Astrocyte (in vitro differentiated cells and primary cell): ENCODE measurements around the gene CPA4. TPM values are rescaled to one million over a fixed set of nuclear protein-coding genes. Genes with fewer than 3 reads are reported as not detected.

Experiments
- DNase-seq: peaks from one replicate; pipeline ENCODE4 v3.0.0-alpha.2; 2010; ENCODE audit warnings: low read depth
- FAIRE-seq: peaks from 2 replicates; lab custom pipeline; 2011; peaks lifted over from hg19 to GRCh38; lab: Jason Lieb, UNC
- H2AFZ ChIP-seq: 2 replicates; pipeline ENCODE4 v1.6.0; 2012; ENCODE audit warnings: low read depth, low read length, inconsistent platforms
- H3K27ac ChIP-seq: 2 replicates; pipeline ENCODE4 v1.5.1; 2011; ENCODE audit warnings: low read depth, low read length, inconsistent platforms
- H3K27me3 ChIP-seq: 2 replicates; pipeline ENCODE4 v1.6.0; 2011; ENCODE audit warnings: low read length, inconsistent platforms; ENCODE audit not compliant: insufficient read depth
- H3K36me3 ChIP-seq: 2 replicates; pipeline ENCODE4 v1.5.1; 2011; ENCODE audit warnings: low read length, inconsistent platforms; ENCODE audit not compliant: insufficient read depth
- H3K4me1 ChIP-seq: 2 replicates; pipeline ENCODE4 v1.5.1; 2011; ENCODE audit warnings: low read length, inconsistent platforms; ENCODE audit not compliant: insufficient read depth
- H3K4me2 ChIP-seq: 2 replicates; pipeline ENCODE4 v1.6.0; 2012; ENCODE audit warnings: low read length, inconsistent platforms
- H3K4me3 ChIP-seq: 2 replicates; pipeline ENCODE4 v1.5.1; 2011; ENCODE audit warnings: low read depth, mild to moderate bottlenecking, low read length, inconsistent platforms; ENCODE audit not compliant: insufficient read depth
- H3K79me2 ChIP-seq: 2 replicates; pipeline ENCODE4 v1.6.0; 2012; ENCODE audit warnings: mild to moderate bottlenecking, low read length, inconsistent platforms; ENCODE audit not compliant: insufficient read depth
- H3K9ac ChIP-seq: 2 replicates; pipeline ENCODE4 v1.6.0; 2012; ENCODE audit warnings: mild to moderate bottlenecking, low read length, inconsistent platforms
- H3K9me3 ChIP-seq: 2 replicates; pipeline ENCODE4 v1.5.1; 2012; ENCODE audit warnings: low read depth, mild to moderate bottlenecking, low read length, inconsistent platforms; ENCODE audit not compliant: insufficient read depth
- H4K20me1 ChIP-seq: 2 replicates; pipeline ENCODE4 v1.6.0; 2012; ENCODE audit warnings: low read length, inconsistent platforms; ENCODE audit not compliant: insufficient read depth
- H3K27ac Mint-ChIP-seq: one replicate; pipeline ENCODE4 v1.8.0; 2021; ENCODE audit warnings: mild to moderate bottlenecking, mixed read lengths; ENCODE audit not compliant: unreplicated experiment
- H3K27me3 Mint-ChIP-seq: one replicate; pipeline ENCODE4 v1.8.0; 2021; ENCODE audit warnings: low read depth, mixed read lengths; ENCODE audit not compliant: unreplicated experiment
- H3K36me3 Mint-ChIP-seq: one replicate; pipeline ENCODE4 v1.8.0; 2021; ENCODE audit warnings: low read depth, mixed read lengths; ENCODE audit not compliant: unreplicated experiment
- H3K4me1 Mint-ChIP-seq: one replicate; pipeline ENCODE4 v1.8.0; 2021; ENCODE audit warnings: low read depth, mixed read lengths; ENCODE audit not compliant: unreplicated experiment
- H3K4me3 Mint-ChIP-seq: one replicate; pipeline ENCODE4 v1.8.0; 2021; ENCODE audit warnings: mild to moderate bottlenecking, moderate library complexity, mixed read lengths; ENCODE audit not compliant: unreplicated experiment
- H3K9me3 Mint-ChIP-seq: one replicate; pipeline ENCODE4 v1.8.0; 2021; ENCODE audit warnings: mild to moderate bottlenecking, mixed read lengths; ENCODE audit not compliant: unreplicated experiment
- EZH2 ChIP-seq: IDR thresholded peaks from 2 replicates; pipeline ENCODE4 v1.6.1; 2012; ENCODE audit warnings: mild to moderate bottlenecking, low read length, inconsistent platforms; ENCODE audit not compliant: insufficient read depth
- total RNA-seq: library from RNA; stranded (reverse); gene quantifications from 2 replicates; pipeline ENCODE4 v1.2.1, GENCODE V29; 2021
- TF ChIP-seq, protein P1 (sequence below): IDR thresholded peaks from 2 replicates; pipeline ENCODE4 v1.5.1; 2011; ENCODE audit warnings: low read depth, mild to moderate bottlenecking, inconsistent platforms, low read length, moderate library complexity; ENCODE audit not compliant: insufficient read depth

Gene CPA4
- total RNA-seq, 1 donor from 2014 or later, result 111 TPM

DNA sequence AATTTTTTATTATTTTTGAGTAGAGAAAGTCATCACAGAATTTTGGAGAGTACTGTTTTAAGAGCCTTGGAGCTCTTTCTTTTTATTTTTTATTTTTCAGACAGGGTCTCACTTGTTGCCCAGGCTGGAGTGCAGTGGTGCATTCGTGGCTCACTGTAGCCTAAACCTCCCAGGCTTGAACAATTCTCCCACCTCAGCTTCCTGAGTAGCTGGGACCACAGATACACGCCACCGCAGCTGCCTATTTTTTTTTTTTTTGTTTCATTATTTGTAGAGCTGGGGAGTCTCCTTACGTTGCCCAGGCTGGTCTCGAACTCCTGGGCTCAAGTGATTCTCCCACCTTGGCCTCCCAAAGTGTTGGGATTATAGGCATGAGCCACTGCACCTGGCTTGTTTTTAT, 10.6 kb downstream of the CPA4 start:
- Histone ChIP-seq H3K9me3 (no peaks in the 10 kb centered on the region), H3K4me3 (no peak overlapping the region), H3K4me2 (no peak overlapping the region), H3K27ac (no peak overlapping the region), H3K27me3 (no peaks in the 10 kb centered on the region), H3K9ac (no peak overlapping the region), H3K79me2 (no peaks in the 10 kb centered on the region), H3K36me3 (peaks cover 62% of the 10 kb centered on the region), H3K4me1 (no peaks in the 10 kb centered on the region), H2AFZ (no peak overlapping the region), H4K20me1 (no peaks in the 10 kb centered on the region)
- Mint-ChIP-seq H3K4me3 (no peak overlapping the region), H3K36me3 (peaks cover 34% of the 10 kb centered on the region), H3K9me3 (peaks cover 3% of the 10 kb centered on the region), H3K27ac (no peak overlapping the region), H3K27me3 (no peaks in the 10 kb centered on the region), H3K4me1 (no peaks in the 10 kb centered on the region)
- no peak for TF ChIP-seq EZH2
- TF ChIP-seq, protein P1, sequence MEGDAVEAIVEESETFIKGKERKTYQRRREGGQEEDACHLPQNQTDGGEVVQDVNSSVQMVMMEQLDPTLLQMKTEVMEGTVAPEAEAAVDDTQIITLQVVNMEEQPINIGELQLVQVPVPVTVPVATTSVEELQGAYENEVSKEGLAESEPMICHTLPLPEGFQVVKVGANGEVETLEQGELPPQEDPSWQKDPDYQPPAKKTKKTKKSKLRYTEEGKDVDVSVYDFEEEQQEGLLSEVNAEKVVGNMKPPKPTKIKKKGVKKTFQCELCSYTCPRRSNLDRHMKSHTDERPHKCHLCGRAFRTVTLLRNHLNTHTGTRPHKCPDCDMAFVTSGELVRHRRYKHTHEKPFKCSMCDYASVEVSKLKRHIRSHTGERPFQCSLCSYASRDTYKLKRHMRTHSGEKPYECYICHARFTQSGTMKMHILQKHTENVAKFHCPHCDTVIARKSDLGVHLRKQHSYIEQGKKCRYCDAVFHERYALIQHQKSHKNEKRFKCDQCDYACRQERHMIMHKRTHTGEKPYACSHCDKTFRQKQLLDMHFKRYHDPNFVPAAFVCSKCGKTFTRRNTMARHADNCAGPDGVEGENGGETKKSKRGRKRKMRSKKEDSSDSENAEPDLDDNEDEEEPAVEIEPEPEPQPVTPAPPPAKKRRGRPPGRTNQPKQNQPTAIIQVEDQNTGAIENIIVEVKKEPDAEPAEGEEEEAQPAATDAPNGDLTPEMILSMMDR, result no peak
- no peak for FAIRE-seq
- no peak for DNase-seq

DNA sequence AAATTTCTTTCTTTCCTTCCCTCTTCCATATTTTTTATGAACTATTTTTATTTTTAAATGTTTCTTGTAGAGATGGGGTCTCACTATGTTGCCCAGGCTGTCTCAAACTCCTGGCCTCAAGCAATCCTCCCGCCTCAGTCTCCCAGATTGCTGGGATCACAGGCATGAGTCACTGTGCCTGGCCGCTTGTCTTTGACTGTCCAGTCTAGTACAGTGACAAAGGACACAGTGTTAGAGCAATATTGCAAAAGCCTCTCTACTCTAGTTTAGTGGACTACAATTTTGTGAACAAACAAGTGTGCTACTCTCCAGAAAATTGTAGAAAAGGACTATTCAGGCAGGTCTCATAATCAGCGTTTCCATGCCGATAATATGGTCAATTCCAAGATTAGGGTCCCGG, 11.0 kb downstream of the CPA4 start:
- no peak overlapping the region for H3K4me2 ChIP-seq
- H3K4me3 Mint-ChIP-seq, result no peak overlapping the region
- no peak overlapping the region for H3K9ac ChIP-seq
- no peak overlapping the region for H3K27ac ChIP-seq
- no peaks in the 10 kb centered on the region for H3K4me1 Mint-ChIP-seq
- no peaks in the 10 kb centered on the region for H3K27me3 ChIP-seq
- H4K20me1 ChIP-seq, result no peaks in the 10 kb centered on the region
- no peaks in the 10 kb centered on the region for H3K9me3 ChIP-seq
- no peak for TF ChIP-seq EZH2
- TF ChIP-seq, protein P1, result no peak
- no peaks in the 10 kb centered on the region for H3K27me3 Mint-ChIP-seq
- no peak overlapping the region for H2AFZ ChIP-seq
- DNase-seq, result no peak
- FAIRE-seq, result no peak
- H3K4me1 ChIP-seq, result no peaks in the 10 kb centered on the region
- peaks cover 58% of the 10 kb centered on the region for H3K36me3 ChIP-seq
- peaks cover 35% of the 10 kb centered on the region for H3K36me3 Mint-ChIP-seq
- H3K27ac Mint-ChIP-seq, result no peak overlapping the region
- H3K9me3 Mint-ChIP-seq, result peaks cover 3% of the 10 kb centered on the region
- H3K4me3 ChIP-seq, result no peak overlapping the region
- no peaks in the 10 kb centered on the region for H3K79me2 ChIP-seq

DNA sequence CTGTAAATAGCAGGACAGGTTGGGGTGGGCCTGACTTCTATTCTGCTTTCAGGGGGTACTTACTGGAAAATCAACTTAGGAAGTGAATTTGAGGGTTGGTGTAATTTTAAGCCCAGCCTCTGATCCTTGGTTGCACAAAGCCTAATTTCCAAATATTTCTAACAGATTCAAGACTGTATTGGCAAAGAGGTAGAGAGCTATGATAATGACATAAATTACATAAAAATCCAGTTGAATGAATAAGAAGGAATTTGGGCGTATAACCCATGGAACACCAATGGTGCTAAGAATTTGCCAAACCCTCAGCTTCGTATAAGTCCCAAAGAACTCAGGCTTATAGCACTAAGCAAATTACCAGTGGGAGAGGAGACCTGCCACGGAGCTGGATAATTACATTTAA, 11.9 kb downstream of the CPA4 start:
- Histone ChIP-seq H3K4me3 (no peak overlapping the region), H3K79me2 (no peaks in the 10 kb centered on the region), H3K9ac (no peak overlapping the region), H2AFZ (no peak overlapping the region), H3K27me3 (no peaks in the 10 kb centered on the region), H3K4me2 (no peak overlapping the region), H3K9me3 (no peaks in the 10 kb centered on the region), H3K36me3 (peaks cover 53% of the 10 kb centered on the region), H3K4me1 (no peaks in the 10 kb centered on the region), H4K20me1 (no peaks in the 10 kb centered on the region), H3K27ac (no peak overlapping the region)
- Mint-ChIP-seq H3K4me3 (no peak overlapping the region), H3K27me3 (no peaks in the 10 kb centered on the region), H3K9me3 (peaks cover 3% of the 10 kb centered on the region), H3K4me1 (no peaks in the 10 kb centered on the region), H3K27ac (no peak overlapping the region), H3K36me3 (peaks cover 39% of the 10 kb centered on the region)
- no peak for DNase-seq
- TF ChIP-seq, protein P1, result no peak
- no peak for TF ChIP-seq EZH2
- FAIRE-seq, result no peak
